Measurements from ENCODE around the gene PLCXD1.
"Not testable (repeated sequence)": the region's sequence is repeated elsewhere in the genome, so short reads cannot be mapped to it uniquely, and the experiment has no call there.

The PLCXD1 gene

GRCh38 chrX:318739-319578 lies 37.8 kb downstream of the PLCXD1 start, which contains the start of gene GTPBP6:
GTPBP6 (minus strand) TSS chrX:318796; CDS start chrX:318787, 9 bp downstream.
- peak within 1 kb of the TSS; percentile 85 for H3K4me3 ChIP-seq (ENCODE audit: low read length)
- DNase-seq (ENCODE audit: low read depth): peak; percentile 100
- TF ChIP-seq CTCF (IDR thresholded peaks at IDR 0.05; ENCODE audit: insufficient read depth, low read depth, low read length, missing control alignments): peak; percentile 15

- no peak for TF ChIP-seq CTCF (IDR thresholded peaks at IDR 0.05; ENCODE audit: insufficient read depth, low read depth, low read length, missing control alignments)
- no peak for DNase-seq (ENCODE audit: low read depth)
- peak overlapping the region; percentile 85 for H3K4me3 ChIP-seq (ENCODE audit: low read length)
Measured at GRCh38 chrX:319579-320125, 38.5 kb downstream of the PLCXD1 start.

DNA sequence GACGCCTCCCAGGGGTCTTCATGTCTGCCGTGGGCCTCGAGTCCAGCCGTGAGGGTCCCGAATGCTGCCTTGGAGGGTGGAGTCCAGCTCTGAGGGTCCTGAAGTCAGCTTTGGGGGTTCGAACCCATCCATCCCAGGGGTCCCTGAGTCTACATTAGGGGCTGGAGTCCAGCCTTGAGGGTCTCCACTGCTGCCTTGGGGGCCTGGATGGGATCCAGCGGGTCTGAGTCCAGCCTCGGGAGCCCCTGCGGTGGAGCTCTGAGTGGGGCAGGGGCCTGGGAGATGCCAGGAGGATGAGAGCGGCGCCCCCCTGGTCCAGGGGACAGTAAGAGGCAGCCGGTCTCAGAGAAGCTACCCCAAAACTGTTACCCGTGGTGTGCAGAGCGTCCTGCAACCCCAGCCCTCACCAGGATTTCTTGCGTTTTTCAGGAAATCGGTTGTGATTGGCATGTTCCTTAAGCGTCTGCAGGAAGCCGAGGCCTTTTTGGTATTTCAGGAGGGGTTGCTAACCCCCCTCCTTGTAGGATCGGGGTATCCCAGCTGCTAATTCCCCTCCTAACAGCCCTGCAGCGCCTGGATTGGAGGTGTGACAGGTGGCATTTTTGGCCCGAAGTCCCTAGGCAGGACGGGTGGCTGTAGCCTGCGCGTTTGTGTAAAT lies 39.1 kb downstream of the PLCXD1 start:
- DNase-seq (ENCODE audit: low read depth): peak; percentile 17
- H3K4me3 ChIP-seq (ENCODE audit: low read length): peak overlapping the region; percentile 85
- no peak for TF ChIP-seq CTCF (IDR thresholded peaks at IDR 0.05; ENCODE audit: insufficient read depth, low read depth, low read length, missing control alignments)

- peak overlapping the region; percentile 14 for H3K4me3 ChIP-seq (ENCODE audit: low read length)
- peak; percentile 41 for TF ChIP-seq CTCF (IDR thresholded peaks at IDR 0.05; ENCODE audit: insufficient read depth, low read depth, low read length, missing control alignments)
- DNase-seq (ENCODE audit: low read depth): peak; percentile 98
Measured at GRCh38 chrX:323721-324628, 42.8 kb downstream of the PLCXD1 start.

DNA sequence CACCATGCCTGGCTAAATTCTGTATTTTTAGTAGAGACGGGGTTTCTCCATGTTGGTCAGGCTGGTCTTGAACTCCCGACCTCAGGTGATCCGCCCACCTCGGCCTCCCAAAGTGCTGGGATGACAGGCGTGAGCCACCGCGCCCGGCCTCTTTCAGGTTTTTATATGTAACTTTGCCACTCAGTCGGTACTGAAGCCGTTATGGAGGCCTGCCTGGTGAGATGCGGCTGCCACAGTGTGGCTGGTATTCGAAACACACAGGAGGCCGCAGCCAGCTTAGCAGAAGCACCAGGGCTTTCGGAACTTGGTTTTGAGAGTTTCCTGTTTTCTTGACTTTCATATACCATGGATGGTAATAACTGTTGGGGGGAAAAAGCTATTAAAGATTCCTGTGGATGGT lies 43.5 kb downstream of the PLCXD1 start:
- not testable (repeated sequence) for H3K4me3 ChIP-seq (ENCODE audit: low read length); DNase-seq (ENCODE audit: low read depth)

DNA sequence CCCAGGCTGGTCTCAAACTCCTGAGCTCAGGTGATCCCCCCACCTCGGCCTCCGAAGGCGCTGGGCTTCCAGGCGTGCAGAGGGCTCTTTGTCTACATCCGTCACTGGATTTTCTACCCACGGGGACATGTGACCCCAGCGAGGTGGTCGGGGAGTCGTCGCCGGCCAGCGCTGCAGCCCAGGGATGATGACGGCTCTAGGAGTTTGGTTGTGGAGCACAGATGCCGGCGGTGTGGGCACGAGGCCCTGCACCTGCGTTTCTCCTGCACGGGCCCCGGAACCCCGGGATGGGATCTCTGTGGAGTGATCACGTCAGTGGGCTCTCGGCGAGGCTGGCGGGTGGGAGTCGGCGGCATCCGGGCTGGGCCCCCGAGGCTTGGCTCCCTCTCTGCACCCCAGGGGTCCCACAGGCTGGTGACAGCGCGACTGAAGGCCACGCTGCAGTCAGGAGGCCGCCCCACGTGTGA lies 46.5 kb downstream of the PLCXD1 start:
- no peak overlapping the region for H3K4me3 ChIP-seq (ENCODE audit: low read length)
- no peak for TF ChIP-seq CTCF (IDR thresholded peaks at IDR 0.05; ENCODE audit: insufficient read depth, low read depth, low read length, missing control alignments)
- no peak for DNase-seq (ENCODE audit: low read depth)

Data from epithelial cell of esophagus (primary cell).